Mesothelial cell of epicardium (in vitro differentiated cells): Measurements from ENCODE around the gene DYNC2LI1. TPM values are rescaled to one million over a fixed set of nuclear protein-coding genes. Genes with fewer than 3 reads are reported as not detected.
A peak's percentile ranks its signal among the peaks of the same experiment; 100 is the strongest.

ENCODE experiments used
- DNase-seq, 2 experiments: peaks; one replicate each; pipeline ENCODE4 v3.0.0; 2021; ENCODE audit warnings: low spot score in 2 of 2; ENCODE audit not compliant: unreplicated experiment in 2 of 2
- H3K27ac Mint-ChIP-seq: 2 replicates; pipeline ENCODE4 v1.8.0; 2021; ENCODE audit warnings: mixed read lengths
- H3K27me3 Mint-ChIP-seq: 2 replicates; pipeline ENCODE4 v1.8.0; 2021; ENCODE audit warnings: low read depth, mixed read lengths
- H3K36me3 Mint-ChIP-seq: 2 replicates; pipeline ENCODE4 v1.8.0; 2021; ENCODE audit warnings: mixed read lengths
- H3K4me1 Mint-ChIP-seq: 2 replicates; pipeline ENCODE4 v1.8.0; 2021; ENCODE audit warnings: mixed read lengths
- H3K4me3 Mint-ChIP-seq: 2 replicates; pipeline ENCODE4 v1.8.0; 2021; ENCODE audit warnings: mild to moderate bottlenecking, moderate library complexity, mixed read lengths
- H3K9me3 Mint-ChIP-seq: 2 replicates; pipeline ENCODE4 v1.8.0; 2021; ENCODE audit warnings: mixed read lengths
- total RNA-seq: library from RNA; stranded (reverse); gene quantifications from 3 replicates; pipeline ENCODE4 v1.2.1, GENCODE V29; 2021
- TF ChIP-seq, protein P1 (sequence below): fragments of 200-600 bp; sonication (generic); IDR thresholded peaks from one replicate; pipeline ENCODE4 v1.5.0; 2021; ENCODE audit warnings: antibody characterized with exemption; ENCODE audit not compliant: unreplicated experiment

DYNC2LI1 gene
- total RNA-seq, 1 donor from 2014 or later: 30.7 TPM

DNA sequence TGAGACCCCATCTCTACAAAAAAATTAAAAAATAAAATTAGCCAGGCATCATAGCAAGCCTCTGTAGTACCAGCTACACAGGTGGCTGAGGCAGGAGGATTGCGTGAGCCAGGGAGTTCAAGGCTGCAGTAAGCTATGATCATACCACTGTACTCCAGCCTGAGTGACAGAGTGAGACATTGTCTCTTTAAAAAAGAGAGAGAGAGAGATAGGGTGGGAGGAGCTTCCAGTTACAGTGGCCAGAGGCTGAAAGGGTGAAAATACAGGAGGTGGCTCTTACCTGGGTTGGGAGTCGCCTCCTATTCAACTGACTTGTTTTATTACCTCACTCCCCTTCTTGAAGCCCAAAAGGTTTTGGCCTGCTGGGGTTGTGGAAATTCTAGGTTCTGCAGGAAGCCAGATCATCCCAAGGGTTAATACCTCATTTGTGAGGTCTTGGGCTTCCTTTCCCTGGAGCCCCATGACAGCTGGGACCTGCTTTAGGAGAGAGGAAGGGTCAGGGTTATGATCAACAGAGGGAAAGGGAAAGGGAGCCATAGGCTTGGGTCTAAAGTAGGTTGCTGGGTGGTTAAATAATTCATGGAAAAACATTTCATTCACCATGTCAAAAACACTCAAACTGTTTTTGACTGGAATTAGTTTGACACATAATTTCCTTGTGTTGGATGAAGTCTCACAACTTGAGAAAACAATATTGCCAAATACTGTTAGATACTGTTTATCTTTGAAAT, 17.4 kb downstream of the DYNC2LI1 start:
- Mint-ChIP-seq H3K27me3 (no peaks in the 10 kb centered on the region), H3K4me1 (no peaks in the 10 kb centered on the region), H3K9me3 (no peaks in the 10 kb centered on the region), H3K4me3 (no peak overlapping the region), H3K27ac (no peak overlapping the region), H3K36me3 (peaks cover 29% of the 10 kb centered on the region)
- DNase-seq: no peak
- TF ChIP-seq, protein P1, sequence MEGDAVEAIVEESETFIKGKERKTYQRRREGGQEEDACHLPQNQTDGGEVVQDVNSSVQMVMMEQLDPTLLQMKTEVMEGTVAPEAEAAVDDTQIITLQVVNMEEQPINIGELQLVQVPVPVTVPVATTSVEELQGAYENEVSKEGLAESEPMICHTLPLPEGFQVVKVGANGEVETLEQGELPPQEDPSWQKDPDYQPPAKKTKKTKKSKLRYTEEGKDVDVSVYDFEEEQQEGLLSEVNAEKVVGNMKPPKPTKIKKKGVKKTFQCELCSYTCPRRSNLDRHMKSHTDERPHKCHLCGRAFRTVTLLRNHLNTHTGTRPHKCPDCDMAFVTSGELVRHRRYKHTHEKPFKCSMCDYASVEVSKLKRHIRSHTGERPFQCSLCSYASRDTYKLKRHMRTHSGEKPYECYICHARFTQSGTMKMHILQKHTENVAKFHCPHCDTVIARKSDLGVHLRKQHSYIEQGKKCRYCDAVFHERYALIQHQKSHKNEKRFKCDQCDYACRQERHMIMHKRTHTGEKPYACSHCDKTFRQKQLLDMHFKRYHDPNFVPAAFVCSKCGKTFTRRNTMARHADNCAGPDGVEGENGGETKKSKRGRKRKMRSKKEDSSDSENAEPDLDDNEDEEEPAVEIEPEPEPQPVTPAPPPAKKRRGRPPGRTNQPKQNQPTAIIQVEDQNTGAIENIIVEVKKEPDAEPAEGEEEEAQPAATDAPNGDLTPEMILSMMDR: no peak

- H3K36me3 Mint-ChIP-seq: peaks cover 34% of the 10 kb centered on the region
- H3K27me3 Mint-ChIP-seq: no peaks in the 10 kb centered on the region
- H3K27ac Mint-ChIP-seq: no peak overlapping the region
- DNase-seq: no peak
- H3K4me1 Mint-ChIP-seq: no peaks in the 10 kb centered on the region
- H3K9me3 Mint-ChIP-seq: no peaks in the 10 kb centered on the region
- TF ChIP-seq, protein P1: no peak
- H3K4me3 Mint-ChIP-seq: no peak overlapping the region
Measured at GRCh38 chr2:43792653-43793052, 18.8 kb downstream of the DYNC2LI1 start.

DNA sequence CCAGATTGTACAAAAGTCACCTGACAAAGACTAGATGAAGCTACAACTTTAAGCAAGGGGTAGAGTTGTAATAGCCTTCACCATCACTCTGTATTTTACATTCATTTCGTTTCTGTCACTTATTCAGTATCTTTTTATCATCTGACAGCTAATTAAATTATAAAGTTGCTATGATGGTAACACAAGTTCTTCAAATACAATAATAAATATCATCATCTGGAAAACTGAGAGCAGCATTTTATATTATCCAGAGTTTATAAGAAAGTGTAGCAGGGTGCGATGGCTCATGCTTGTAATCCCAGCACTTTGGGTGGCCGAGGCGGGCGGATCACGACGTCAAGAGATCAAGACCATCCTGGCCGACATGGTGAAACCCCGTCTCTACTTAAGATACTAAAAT, 21.1 kb downstream of the DYNC2LI1 start:
- TF ChIP-seq, protein P1: no peak
- H3K9me3 Mint-ChIP-seq: no peaks in the 10 kb centered on the region
- H3K27me3 Mint-ChIP-seq: no peaks in the 10 kb centered on the region
- H3K27ac Mint-ChIP-seq: no peak overlapping the region
- H3K4me3 Mint-ChIP-seq: no peak overlapping the region
- H3K36me3 Mint-ChIP-seq: peaks cover 30% of the 10 kb centered on the region
- DNase-seq: no peak
- no peaks in the 10 kb centered on the region for H3K4me1 Mint-ChIP-seq

GRCh38 chr2:43796206-43796605, 22.4 kb downstream of the DYNC2LI1 start:
- H3K4me3 Mint-ChIP-seq: no peak overlapping the region
- no peak for DNase-seq
- H3K27ac Mint-ChIP-seq: no peak overlapping the region
- H3K4me1 Mint-ChIP-seq: no peaks in the 10 kb centered on the region
- H3K9me3 Mint-ChIP-seq: no peaks in the 10 kb centered on the region
- H3K27me3 Mint-ChIP-seq: no peaks in the 10 kb centered on the region
- H3K36me3 Mint-ChIP-seq: peaks cover 23% of the 10 kb centered on the region
- TF ChIP-seq, protein P1: no peak

- Mint-ChIP-seq H3K27me3 (no peaks in the 10 kb centered on the region), H3K36me3 (peaks cover 19% of the 10 kb centered on the region), H3K9me3 (no peaks in the 10 kb centered on the region), H3K4me3 (no peak overlapping the region), H3K27ac (no peak overlapping the region), H3K4me1 (no peaks in the 10 kb centered on the region)
- TF ChIP-seq, protein P1: peak; percentile 23
- DNase-seq: no peak
Measured at GRCh38 chr2:43798300-43798699, 24.5 kb downstream of the DYNC2LI1 start.
